Fibroblast of lung (primary cell): ENCODE measurements around the gene TIGD6.
"Not testable (repeated sequence)": the region's sequence is repeated elsewhere in the genome, so short reads cannot be mapped to it uniquely, and the experiment has no call there.

Experiments used
- EZH2 ChIP-seq: IDR thresholded peaks from 2 replicates; pipeline ENCODE4 v1.5.1; 2012; ENCODE audit warnings: low read length, control low read depth, mild to moderate bottlenecking; ENCODE audit errors: missing control alignments
- TF ChIP-seq, protein P1 (sequence below), 2 donors: IDR thresholded peaks in 1 of 2; conservative IDR thresholded peaks in 1 of 2; 1 replicate in 1 of 2; 2 replicates in 1 of 2; pipeline ENCODE4 v1.5.1; 2011 to 2012; ENCODE audit warnings: low read length in 2 of 2, control low read depth in 1 of 2, inconsistent platforms in 1 of 2, low read depth in 1 of 2, mild to moderate bottlenecking in 1 of 2

DNA sequence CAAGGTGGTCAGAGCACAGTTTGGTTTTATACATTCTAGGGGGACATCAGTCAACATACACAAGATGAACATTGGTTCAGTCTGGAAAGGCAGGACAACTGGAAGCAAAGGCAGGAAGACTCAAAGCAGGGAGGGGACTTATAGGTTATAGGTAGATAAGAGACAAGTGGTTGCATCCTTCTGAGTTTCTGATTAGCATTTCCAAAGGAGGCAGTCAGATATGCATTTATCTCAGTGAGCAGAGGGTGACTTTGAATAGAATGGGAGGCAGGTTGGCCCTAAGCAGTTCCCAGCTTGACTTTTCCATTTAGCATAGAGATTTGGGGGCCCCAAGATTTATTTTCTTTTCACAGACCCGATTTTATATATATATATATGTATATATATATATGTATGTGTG, 27.6 kb upstream of the TIGD6 start:
- TF ChIP-seq, protein P1, sequence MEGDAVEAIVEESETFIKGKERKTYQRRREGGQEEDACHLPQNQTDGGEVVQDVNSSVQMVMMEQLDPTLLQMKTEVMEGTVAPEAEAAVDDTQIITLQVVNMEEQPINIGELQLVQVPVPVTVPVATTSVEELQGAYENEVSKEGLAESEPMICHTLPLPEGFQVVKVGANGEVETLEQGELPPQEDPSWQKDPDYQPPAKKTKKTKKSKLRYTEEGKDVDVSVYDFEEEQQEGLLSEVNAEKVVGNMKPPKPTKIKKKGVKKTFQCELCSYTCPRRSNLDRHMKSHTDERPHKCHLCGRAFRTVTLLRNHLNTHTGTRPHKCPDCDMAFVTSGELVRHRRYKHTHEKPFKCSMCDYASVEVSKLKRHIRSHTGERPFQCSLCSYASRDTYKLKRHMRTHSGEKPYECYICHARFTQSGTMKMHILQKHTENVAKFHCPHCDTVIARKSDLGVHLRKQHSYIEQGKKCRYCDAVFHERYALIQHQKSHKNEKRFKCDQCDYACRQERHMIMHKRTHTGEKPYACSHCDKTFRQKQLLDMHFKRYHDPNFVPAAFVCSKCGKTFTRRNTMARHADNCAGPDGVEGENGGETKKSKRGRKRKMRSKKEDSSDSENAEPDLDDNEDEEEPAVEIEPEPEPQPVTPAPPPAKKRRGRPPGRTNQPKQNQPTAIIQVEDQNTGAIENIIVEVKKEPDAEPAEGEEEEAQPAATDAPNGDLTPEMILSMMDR (conservative IDR thresholded peaks at IDR 0.05 in 1 of 2, IDR thresholded peaks at IDR 0.05 in 1 of 2; ENCODE audit: low read depth in 1 of 2, low read length in 2 of 2) = not testable (repeated sequence)
- TF ChIP-seq EZH2 = not testable (repeated sequence)
